ENCODE data around the gene SUMF1.

The SUMF1 gene

GRCh38 chr3:4407941-4408340 is 59.1 kb downstream of the SUMF1 start:
- Histone ChIP-seq H3K79me1 (ENCODE audit: low read depth, low read length) (no peaks in the 10 kb centered on the region), H3K4ac (ENCODE audit: low read length) (no peak overlapping the region), H4K8ac (ENCODE audit: low read depth, low read length) (no peak overlapping the region)

GRCh38 chr3:4406746-4407568 is 60.1 kb downstream of the SUMF1 start:
- no peak overlapping the region for H4K8ac ChIP-seq (ENCODE audit: low read depth, low read length)
- H3K27me3 ChIP-seq (ENCODE audit: control insufficient read depth in 3 of 3, insufficient read depth in 3 of 3, low read depth in 1 of 3, low read length in 3 of 3): no peaks in the 10 kb centered on the region
- H3K27ac ChIP-seq (replicated peaks; ENCODE audit: low read length): no peak overlapping the region
- H3K18ac ChIP-seq (ENCODE audit: low read length): no peak overlapping the region
- H2BK12ac ChIP-seq (ENCODE audit: low read length): no peak overlapping the region
- H3K4me3 ChIP-seq (ENCODE audit: low read length in 2 of 2): no peak overlapping the region
- no peaks in the 10 kb centered on the region for H3K9me3 ChIP-seq (replicated peaks in 1 of 2; ENCODE audit: control insufficient read depth in 2 of 2, insufficient read depth in 1 of 2, low read depth in 1 of 2, low read length in 2 of 2)
- H3K4ac ChIP-seq (ENCODE audit: low read length): no peak overlapping the region
- H3K9ac ChIP-seq (ENCODE audit: low read depth, low read length, poor library complexity): no peak overlapping the region
- no peak overlapping the region for H2BK120ac ChIP-seq (ENCODE audit: low read depth, low read length)
- H4K91ac ChIP-seq (ENCODE audit: low read depth, low read length, poor library complexity): no peak overlapping the region
- no peak overlapping the region for H2BK5ac ChIP-seq (ENCODE audit: low read length)
- H3K4me2 ChIP-seq (ENCODE audit: insufficient read depth, low read length, poor library complexity, severe bottlenecking): no peak overlapping the region
- no peaks in the 10 kb centered on the region for H3K4me1 ChIP-seq (ENCODE audit: control insufficient read depth in 2 of 2, insufficient read depth in 1 of 2, low read depth in 1 of 2, low read length in 2 of 2)
- WGBS, 2 donors (ENCODE audit: extremely low coverage in 2 of 2, insufficient read length in 2 of 2, insufficient replicate concordance in 1 of 2): no CpG with 5 or more reads among the region's 4 CpGs
- H3K36me3 ChIP-seq (replicated peaks in 1 of 2; ENCODE audit: control insufficient read depth in 2 of 2, insufficient read depth in 2 of 2, low read length in 2 of 2): peaks cover 0 to 18% of the 10 kb centered on the region in 2 donors
- H2BK15ac ChIP-seq (ENCODE audit: low read length): no peak overlapping the region
- no peaks in the 10 kb centered on the region for H3K79me1 ChIP-seq (ENCODE audit: low read depth, low read length)
- H2AK5ac ChIP-seq (ENCODE audit: low read depth, low read length): no peak overlapping the region
- H2AFZ ChIP-seq (ENCODE audit: low read length): no peak overlapping the region
- DNase-seq (ENCODE audit: low spot score): no peak
- H3K14ac ChIP-seq (ENCODE audit: low read length): no peak overlapping the region
- H3K23ac ChIP-seq (ENCODE audit: low read depth, low read length, poor library complexity): no peak overlapping the region

More at GRCh38 chr3:4407941-4408340, 59.1 kb downstream of the SUMF1 start:
- no peaks in the 10 kb centered on the region for H3K27me3 ChIP-seq (ENCODE audit: control insufficient read depth in 3 of 3, insufficient read depth in 3 of 3, low read depth in 1 of 3, low read length in 3 of 3)
- H3K9ac ChIP-seq (ENCODE audit: low read depth, low read length, poor library complexity): no peak overlapping the region
- no peak overlapping the region for H4K91ac ChIP-seq (ENCODE audit: low read depth, low read length, poor library complexity)
- no peak overlapping the region for H3K14ac ChIP-seq (ENCODE audit: low read length)
- no peak overlapping the region for H2BK5ac ChIP-seq (ENCODE audit: low read length)
- H3K4me1 ChIP-seq (ENCODE audit: control insufficient read depth in 2 of 2, insufficient read depth in 1 of 2, low read depth in 1 of 2, low read length in 2 of 2): no peaks in the 10 kb centered on the region
- no peak overlapping the region for H2BK15ac ChIP-seq (ENCODE audit: low read length)
- peaks cover 0 to 18% of the 10 kb centered on the region in 2 donors for H3K36me3 ChIP-seq (replicated peaks in 1 of 2; ENCODE audit: control insufficient read depth in 2 of 2, insufficient read depth in 2 of 2, low read length in 2 of 2)
- DNase-seq (ENCODE audit: low spot score): no peak
- no peak overlapping the region for H3K27ac ChIP-seq (replicated peaks; ENCODE audit: low read length)
- H2BK120ac ChIP-seq (ENCODE audit: low read depth, low read length): no peak overlapping the region
- H2AK5ac ChIP-seq (ENCODE audit: low read depth, low read length): no peak overlapping the region
- H3K4me3 ChIP-seq (ENCODE audit: low read length in 2 of 2): no peak overlapping the region
- no CpG with 5 or more reads among the region's 2 CpGs for WGBS, 2 donors (ENCODE audit: extremely low coverage in 2 of 2, insufficient read length in 2 of 2, insufficient replicate concordance in 1 of 2)
- no peaks in the 10 kb centered on the region for H3K9me3 ChIP-seq (replicated peaks in 1 of 2; ENCODE audit: control insufficient read depth in 2 of 2, insufficient read depth in 1 of 2, low read depth in 1 of 2, low read length in 2 of 2)
- no peak overlapping the region for H2BK12ac ChIP-seq (ENCODE audit: low read length)
- no peak overlapping the region for H3K4me2 ChIP-seq (ENCODE audit: insufficient read depth, low read length, poor library complexity, severe bottlenecking)
- no peak overlapping the region for H3K23ac ChIP-seq (ENCODE audit: low read depth, low read length, poor library complexity)
- H2AFZ ChIP-seq (ENCODE audit: low read length): no peak overlapping the region
- H3K18ac ChIP-seq (ENCODE audit: low read length): no peak overlapping the region

- H3K14ac ChIP-seq (ENCODE audit: low read length): no peak overlapping the region
- H3K4me3 ChIP-seq (ENCODE audit: low read length in 2 of 2): no peak overlapping the region
- H2BK120ac ChIP-seq (ENCODE audit: low read depth, low read length): no peak overlapping the region
- no peaks in the 10 kb centered on the region for H3K9me3 ChIP-seq (replicated peaks in 1 of 2; ENCODE audit: control insufficient read depth in 2 of 2, insufficient read depth in 1 of 2, low read depth in 1 of 2, low read length in 2 of 2)
- peaks cover 0 to 6% of the 10 kb centered on the region in 2 donors for H3K36me3 ChIP-seq (replicated peaks in 1 of 2; ENCODE audit: control insufficient read depth in 2 of 2, insufficient read depth in 2 of 2, low read length in 2 of 2)
- H3K4ac ChIP-seq (ENCODE audit: low read length): no peak overlapping the region
- H2AFZ ChIP-seq (ENCODE audit: low read length): no peak overlapping the region
- no peaks in the 10 kb centered on the region for H3K79me1 ChIP-seq (ENCODE audit: low read depth, low read length)
- H3K4me1 ChIP-seq (ENCODE audit: control insufficient read depth in 2 of 2, insufficient read depth in 1 of 2, low read depth in 1 of 2, low read length in 2 of 2): no peaks in the 10 kb centered on the region
- no peak overlapping the region for H2BK12ac ChIP-seq (ENCODE audit: low read length)
- H3K27ac ChIP-seq (replicated peaks; ENCODE audit: low read length): no peak overlapping the region
- no peak overlapping the region for H2BK5ac ChIP-seq (ENCODE audit: low read length)
- H3K18ac ChIP-seq (ENCODE audit: low read length): no peak overlapping the region
- no peak overlapping the region for H4K8ac ChIP-seq (ENCODE audit: low read depth, low read length)
- no peaks in the 10 kb centered on the region for H3K27me3 ChIP-seq (ENCODE audit: control insufficient read depth in 3 of 3, insufficient read depth in 3 of 3, low read depth in 1 of 3, low read length in 3 of 3)
- H3K4me2 ChIP-seq (ENCODE audit: insufficient read depth, low read length, poor library complexity, severe bottlenecking): no peak overlapping the region
- H2BK15ac ChIP-seq (ENCODE audit: low read length): no peak overlapping the region
- WGBS, 2 donors (ENCODE audit: extremely low coverage in 2 of 2, insufficient read length in 2 of 2, insufficient replicate concordance in 1 of 2): no CpG with 5 or more reads among the region's 2 CpGs
- no peak overlapping the region for H3K9ac ChIP-seq (ENCODE audit: low read depth, low read length, poor library complexity)
- no peak overlapping the region for H2AK5ac ChIP-seq (ENCODE audit: low read depth, low read length)
- no peak for DNase-seq (ENCODE audit: low spot score)
- no peak overlapping the region for H3K23ac ChIP-seq (ENCODE audit: low read depth, low read length, poor library complexity)
- no peak overlapping the region for H4K91ac ChIP-seq (ENCODE audit: low read depth, low read length, poor library complexity)
Observed at GRCh38 chr3:4404881-4405280, 62.2 kb downstream of the SUMF1 start.

GRCh38 chr3:4401441-4401840 is 65.6 kb downstream of the SUMF1 start:
- no peak overlapping the region for H3K18ac ChIP-seq (ENCODE audit: low read length)
- no peak overlapping the region for H2BK120ac ChIP-seq (ENCODE audit: low read depth, low read length)
- H3K27me3 ChIP-seq (ENCODE audit: control insufficient read depth in 3 of 3, insufficient read depth in 3 of 3, low read depth in 1 of 3, low read length in 3 of 3): no peaks in the 10 kb centered on the region
- DNase-seq (ENCODE audit: low spot score): no peak
- H3K14ac ChIP-seq (ENCODE audit: low read length): no peak overlapping the region
- H4K8ac ChIP-seq (ENCODE audit: low read depth, low read length): no peak overlapping the region
- H3K4me3 ChIP-seq (ENCODE audit: low read length in 2 of 2): no peak overlapping the region
- no peak overlapping the region for H3K4me2 ChIP-seq (ENCODE audit: insufficient read depth, low read length, poor library complexity, severe bottlenecking)
- H3K79me1 ChIP-seq (ENCODE audit: low read depth, low read length): no peaks in the 10 kb centered on the region
- no peak overlapping the region for H4K91ac ChIP-seq (ENCODE audit: low read depth, low read length, poor library complexity)
- no peak overlapping the region for H3K23ac ChIP-seq (ENCODE audit: low read depth, low read length, poor library complexity)
- no peak overlapping the region for H3K9ac ChIP-seq (ENCODE audit: low read depth, low read length, poor library complexity)
- no peaks in the 10 kb centered on the region for H3K9me3 ChIP-seq (replicated peaks in 1 of 2; ENCODE audit: control insufficient read depth in 2 of 2, insufficient read depth in 1 of 2, low read depth in 1 of 2, low read length in 2 of 2)
- peaks cover 0 to 6% of the 10 kb centered on the region in 2 donors for H3K36me3 ChIP-seq (replicated peaks in 1 of 2; ENCODE audit: control insufficient read depth in 2 of 2, insufficient read depth in 2 of 2, low read length in 2 of 2)
- no peak overlapping the region for H2BK12ac ChIP-seq (ENCODE audit: low read length)
- H2BK5ac ChIP-seq (ENCODE audit: low read length): no peak overlapping the region
- H3K4ac ChIP-seq (ENCODE audit: low read length): no peak overlapping the region
- no CpG with 5 or more reads among the region's 4 CpGs for WGBS, 2 donors (ENCODE audit: extremely low coverage in 2 of 2, insufficient read length in 2 of 2, insufficient replicate concordance in 1 of 2)
- no peaks in the 10 kb centered on the region for H3K4me1 ChIP-seq (ENCODE audit: control insufficient read depth in 2 of 2, insufficient read depth in 1 of 2, low read depth in 1 of 2, low read length in 2 of 2)
- no peak overlapping the region for H3K27ac ChIP-seq (replicated peaks; ENCODE audit: low read length)
- no peak overlapping the region for H2AK5ac ChIP-seq (ENCODE audit: low read depth, low read length)
- no peak overlapping the region for H2AFZ ChIP-seq (ENCODE audit: low read length)
- no peak overlapping the region for H2BK15ac ChIP-seq (ENCODE audit: low read length)

All from neuronal stem cell (in vitro differentiated cells).